RWPE2 (cell line): ENCODE results near the gene DOCK11.

ENCODE experiments used
- ATAC-seq: fragments of 200-7000 bp; cut with Tn5 transposase; 3 replicates; pipeline ENCODE4 v1.9.1; 2021; ENCODE audit warnings: low read depth
- DNase-seq: peaks from one replicate; pipeline ENCODE4 v3.0.0-alpha.2; 2020; ENCODE audit warnings: low spot score
- H3K27ac ChIP-seq: fragments of 450-650 bp; 2 replicates; pipeline ENCODE4 v1.5.1; 2017; ENCODE audit warnings: mild to moderate bottlenecking; ENCODE audit not compliant: poor library complexity, severe bottlenecking
- H3K27me3 ChIP-seq: fragments of 250-450 bp; sonication (Bioruptor Pico); 2 replicates; pipeline ENCODE4 v1.5.1; 2021; ENCODE audit warnings: mild to moderate bottlenecking, moderate library complexity; ENCODE audit not compliant: insufficient read depth, poor library complexity, severe bottlenecking
- H3K36me3 ChIP-seq: fragments of 250-450 bp; sonication (Bioruptor Pico); 2 replicates; pipeline ENCODE4 v1.5.1; 2020; ENCODE audit warnings: low read depth, mild to moderate bottlenecking, moderate library complexity
- H3K4me1 ChIP-seq: fragments of 250-450 bp; sonication (Bioruptor Pico); 2 replicates; pipeline ENCODE4 v1.5.1; 2021; ENCODE audit warnings: mild to moderate bottlenecking, moderate library complexity; ENCODE audit not compliant: insufficient read depth, poor library complexity, severe bottlenecking
- H3K4me3 ChIP-seq: fragments of 250-450 bp; sonication (Bioruptor Pico); 2 replicates; pipeline ENCODE4 v1.5.1; 2021; ENCODE audit warnings: mild to moderate bottlenecking, moderate library complexity; ENCODE audit not compliant: severe bottlenecking
- H3K9me3 ChIP-seq: fragments of 250-450 bp; sonication (Bioruptor Pico); 2 replicates; pipeline ENCODE4 v1.5.1; 2021; ENCODE audit warnings: mild to moderate bottlenecking, moderate library complexity; ENCODE audit not compliant: severe bottlenecking
- TF ChIP-seq, protein P1 (sequence below): fragments of 450-650 bp; IDR thresholded peaks from one replicate; pipeline ENCODE4 v1.5.1; 2017; ENCODE audit warnings: mild to moderate bottlenecking, moderate library complexity; ENCODE audit not compliant: poor library complexity, severe bottlenecking

The DOCK11 gene

DNA sequence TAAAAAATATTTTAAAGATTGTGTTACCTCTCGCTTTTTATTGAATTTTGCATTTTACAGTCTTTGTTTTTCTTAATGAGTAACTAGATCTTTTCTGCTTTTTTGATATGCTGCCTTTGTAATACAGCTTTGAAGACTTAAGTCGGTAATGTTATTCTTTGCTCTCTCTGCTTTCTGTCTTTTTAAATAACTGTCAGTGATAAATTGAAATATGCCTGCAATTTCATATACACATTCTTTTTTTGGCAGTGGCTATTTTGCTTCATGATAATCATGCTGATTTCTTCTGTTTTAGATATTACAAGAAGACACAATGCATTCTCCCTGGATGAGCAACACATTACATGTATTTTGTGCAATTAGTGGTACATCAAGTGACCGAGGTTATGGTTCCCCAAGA, 189.8 kb downstream of the DOCK11 start:
- ATAC-seq (no peak), DNase-seq (no peak)
- H3K27ac ChIP-seq = no peak overlapping the region
- H3K27me3 ChIP-seq = no peaks in the 10 kb centered on the region
- no peak overlapping the region for H3K4me3 ChIP-seq
- H3K9me3 ChIP-seq = no peaks in the 10 kb centered on the region
- no peaks in the 10 kb centered on the region for H3K4me1 ChIP-seq
- H3K36me3 ChIP-seq = no peaks in the 10 kb centered on the region
- TF ChIP-seq, protein P1, sequence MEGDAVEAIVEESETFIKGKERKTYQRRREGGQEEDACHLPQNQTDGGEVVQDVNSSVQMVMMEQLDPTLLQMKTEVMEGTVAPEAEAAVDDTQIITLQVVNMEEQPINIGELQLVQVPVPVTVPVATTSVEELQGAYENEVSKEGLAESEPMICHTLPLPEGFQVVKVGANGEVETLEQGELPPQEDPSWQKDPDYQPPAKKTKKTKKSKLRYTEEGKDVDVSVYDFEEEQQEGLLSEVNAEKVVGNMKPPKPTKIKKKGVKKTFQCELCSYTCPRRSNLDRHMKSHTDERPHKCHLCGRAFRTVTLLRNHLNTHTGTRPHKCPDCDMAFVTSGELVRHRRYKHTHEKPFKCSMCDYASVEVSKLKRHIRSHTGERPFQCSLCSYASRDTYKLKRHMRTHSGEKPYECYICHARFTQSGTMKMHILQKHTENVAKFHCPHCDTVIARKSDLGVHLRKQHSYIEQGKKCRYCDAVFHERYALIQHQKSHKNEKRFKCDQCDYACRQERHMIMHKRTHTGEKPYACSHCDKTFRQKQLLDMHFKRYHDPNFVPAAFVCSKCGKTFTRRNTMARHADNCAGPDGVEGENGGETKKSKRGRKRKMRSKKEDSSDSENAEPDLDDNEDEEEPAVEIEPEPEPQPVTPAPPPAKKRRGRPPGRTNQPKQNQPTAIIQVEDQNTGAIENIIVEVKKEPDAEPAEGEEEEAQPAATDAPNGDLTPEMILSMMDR = no peak

DNA sequence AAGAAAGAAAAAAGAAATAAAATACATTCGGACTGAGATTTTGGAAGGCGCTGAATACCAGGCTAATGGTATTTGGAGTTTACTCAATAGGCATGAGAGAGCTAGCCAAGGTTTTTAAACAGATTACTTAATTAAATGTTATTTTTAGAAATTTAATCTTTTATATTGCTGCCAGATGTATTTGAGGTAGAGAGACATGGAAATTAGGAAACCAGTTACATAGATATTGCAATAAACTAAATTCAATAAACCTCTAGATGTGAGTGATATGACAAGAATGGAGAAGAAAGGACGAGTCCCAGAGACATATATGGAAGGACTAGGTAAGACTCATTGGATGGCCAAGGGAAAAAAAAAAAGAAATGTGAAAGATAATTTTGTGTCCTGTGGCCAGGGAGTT, 193.3 kb downstream of the DOCK11 start:
- Histone ChIP-seq H3K4me1 (no peaks in the 10 kb centered on the region), H3K9me3 (no peaks in the 10 kb centered on the region), H3K36me3 (no peaks in the 10 kb centered on the region), H3K4me3 (no peak overlapping the region), H3K27ac (no peak overlapping the region), H3K27me3 (no peaks in the 10 kb centered on the region)
- ATAC-seq (no peak), DNase-seq (no peak)
- TF ChIP-seq, protein P1 = no peak

DNA sequence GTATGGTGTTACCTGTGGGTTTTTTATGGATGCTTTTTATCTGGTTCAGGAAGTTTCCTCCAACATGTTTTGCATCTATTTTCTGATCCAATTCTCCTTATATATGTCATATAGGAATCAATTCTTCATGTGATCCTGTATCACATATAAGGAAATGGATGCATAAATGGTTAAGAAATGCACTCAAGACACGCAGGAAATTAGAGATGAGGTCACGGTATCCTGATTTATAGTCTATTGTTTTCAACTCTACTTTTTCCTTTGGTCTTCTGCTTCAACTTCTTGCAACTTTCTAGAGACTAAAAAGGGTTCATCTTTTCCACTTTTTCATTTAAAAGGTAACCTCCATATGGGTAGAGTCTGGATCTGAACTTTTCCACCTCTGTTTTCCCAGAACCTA, 198.2 kb downstream of the DOCK11 start:
- H3K27ac ChIP-seq = no peak overlapping the region
- DNase-seq = no peak
- TF ChIP-seq, protein P1 = no peak

DNA sequence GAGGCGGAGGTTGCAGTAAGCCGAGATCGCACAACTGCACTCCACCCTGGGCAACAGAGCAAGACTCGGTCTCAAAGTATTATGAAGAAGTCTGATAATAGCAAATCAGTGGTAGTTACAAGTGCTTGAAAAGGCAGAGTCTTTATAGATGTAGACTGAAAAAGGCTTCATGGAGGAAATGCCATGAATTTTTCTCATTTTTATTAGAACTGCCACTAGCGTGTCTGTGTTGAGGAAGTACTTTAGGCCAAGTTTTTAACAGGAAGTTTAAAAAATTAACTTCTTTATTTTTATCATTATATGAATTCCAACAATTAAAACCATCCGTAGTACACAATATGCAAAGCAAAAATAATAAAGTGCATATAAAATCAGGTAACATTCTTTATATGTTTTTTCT, 199.0 kb downstream of the DOCK11 start:
- ATAC-seq (no peak), DNase-seq (no peak)
- no peak overlapping the region for H3K27ac ChIP-seq
- H3K4me1 ChIP-seq = no peaks in the 10 kb centered on the region
- no peaks in the 10 kb centered on the region for H3K27me3 ChIP-seq
- TF ChIP-seq, protein P1 = no peak
- no peaks in the 10 kb centered on the region for H3K9me3 ChIP-seq
- no peak overlapping the region for H3K4me3 ChIP-seq
- H3K36me3 ChIP-seq = no peaks in the 10 kb centered on the region

More for the DNA sequence above, 198.2 kb downstream of the DOCK11 start:
- H3K9me3 ChIP-seq = no peaks in the 10 kb centered on the region
- H3K27me3 ChIP-seq = no peaks in the 10 kb centered on the region
- H3K36me3 ChIP-seq = no peaks in the 10 kb centered on the region
- no peaks in the 10 kb centered on the region for H3K4me1 ChIP-seq
- no peak overlapping the region for H3K4me3 ChIP-seq
- ATAC-seq = no peak

DNA sequence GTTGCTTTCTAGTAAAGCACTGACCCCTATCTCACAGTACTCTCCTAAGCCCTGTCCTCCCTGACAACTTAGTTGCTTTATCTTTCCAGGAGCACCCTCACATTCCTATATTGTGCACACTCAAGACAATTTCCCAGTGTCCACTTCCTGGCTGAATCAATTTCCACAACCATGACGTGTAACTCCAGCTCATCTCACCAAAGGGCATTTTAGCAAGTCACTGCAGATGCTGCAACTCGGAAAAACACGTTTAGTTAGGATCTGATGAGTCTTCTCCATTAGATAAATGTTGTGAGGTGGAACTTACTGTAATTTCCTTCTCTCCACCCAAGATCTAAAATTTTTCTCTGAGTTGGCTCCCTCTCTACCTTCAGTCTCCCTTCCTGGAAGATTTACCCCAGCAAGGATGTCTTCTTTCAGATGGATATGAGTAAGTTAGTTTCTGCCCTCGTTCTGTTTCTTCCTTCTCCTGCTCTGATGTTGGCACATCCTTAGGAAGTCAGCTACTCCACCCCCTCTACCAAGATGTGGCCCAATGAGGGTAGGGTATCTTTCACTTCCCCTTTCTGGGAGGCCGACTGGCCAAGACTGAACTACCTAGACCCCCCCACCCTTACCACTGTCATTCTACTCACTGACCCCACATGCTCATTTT, 203.0 kb downstream of the DOCK11 start:
- no peak overlapping the region for H3K4me3 ChIP-seq
- ATAC-seq = peak; percentile 41; the same call in 1 of the 3 replicates

More for the DNA sequence above, 203.0 kb downstream of the DOCK11 start:
- no peak for DNase-seq
- TF ChIP-seq, protein P1 = no peak
- no peaks in the 10 kb centered on the region for H3K9me3 ChIP-seq
- no peaks in the 10 kb centered on the region for H3K4me1 ChIP-seq
- no peaks in the 10 kb centered on the region for H3K27me3 ChIP-seq
- H3K36me3 ChIP-seq = no peaks in the 10 kb centered on the region
- H3K27ac ChIP-seq = peak overlapping the region; percentile 19
